Adrenal gland (tissue), 12 donors: ENCODE data around the gene FBRS. TPM values are rescaled to one million over a fixed set of nuclear protein-coding genes. Genes with fewer than 3 reads are reported as not detected.
A peak's percentile ranks its signal among the peaks of the same experiment; 100 is the strongest.

Source experiments
- DNase-seq, 7 donors: peaks; one replicate each; pipeline ENCODE4 v3.0.0-alpha.2; 2019 to 2020
- H3K27ac ChIP-seq, 5 donors: fragments of 200-600 bp; sonication (generic) in 4 of 5; 1 replicate in 3 of 5; 2 replicates in 2 of 5; pipeline versions ENCODE4 v1.5.1 to v1.8.0; 2016 to 2020; ENCODE audit warnings: mild to moderate bottlenecking in 1 of 5
- H3K27me3 ChIP-seq: fragments of 200-600 bp; 2 replicates; pipeline ENCODE4 v1.8.0; 2021
- H3K36me3 ChIP-seq, 2 donors: fragments of 200-600 bp; replicated peaks in 1 of 2; 1 replicate in 1 of 2; 2 replicates in 1 of 2; pipeline versions ENCODE4 v1.5.1 to v1.8.0; 2018 to 2022
- H3K4me1 ChIP-seq, 2 donors: fragments of 200-600 bp; replicated peaks in 1 of 2; 1 replicate in 1 of 2; 2 replicates in 1 of 2; pipeline versions ENCODE4 v1.5.1 to v1.8.0; 2018 to 2021
- H3K4me3 ChIP-seq, 4 donors: fragments of 200-600 bp; sonication (generic) in 3 of 4; one replicate each; pipeline ENCODE4 v1.5.1; 2016 to 2018
- H3K9me3 ChIP-seq, 3 donors: fragments of 200-600 bp; sonication (generic) in 1 of 3; replicated peaks in 1 of 3; 1 replicate in 2 of 3; 2 replicates in 1 of 3; pipeline versions ENCODE4 v1.5.1 to v1.8.0; 2016 to 2021
- POLR2A ChIP-seq, 2 donors: fragments of 450-650 bp; IDR thresholded peaks; one replicate each; pipeline ENCODE4 v1.6.1; 2017; ENCODE audit warnings: antibody characterized with exemption in 2 of 2, mild to moderate bottlenecking in 2 of 2, moderate library complexity in 1 of 2
- WGBS, 4 donors: extraction: QIAGEN DNeasy Blood & Tissue Kit in 2 of 4; methylation state at CpG; one replicate each; pipeline versions ENCODE4 v1.1.5 to v1.1.7; 2013 to 2017; 5-methylcytosine and 5-hydroxymethylcytosine counted together
- intact Hi-C, 2 donors: fragments of 100-400 bp; cut with DNase I; formaldehyde crosslinking; loops; one replicate each; pipeline versions ENCODE4 v1.14.1 to v1.15.0; 2022 to 2023
- polyA plus RNA-seq, 3 donors: library from polyadenylated mRNA; stranded (reverse); fragments of 200-250 nt in 2 of 3; fragments of 350-450 nt in 1 of 3; fragmentation: Illumina TruSeq in 1 of 3; extraction: RNeasy Lipid Tissue Mini Kit (QIAGEN cat#74804) in 1 of 3; gene quantifications; one replicate each; pipeline ENCODE4 v1.2.3, GENCODE V29; 2013 to 2014
- small RNA-seq, 2 donors: library from RNA; depleted of rRNA; stranded (forward); fragments of <200 nt; gene quantifications; one replicate each; pipeline ENCODE3, GENCODE V24; 2016
- total RNA-seq, 9 donors: library from RNA; depleted of rRNA in 4 of 9; stranded (reverse); fragments of >200 nt in 4 of 9; fragments of 120-200 nt in 1 of 9; fragmentation: NEBNext Ultra II Directional in 1 of 9; extraction: Animal tissue kit (Norgen Biotek cat#: 25700) in 1 of 9; gene quantifications; one replicate each; pipeline versions ENCODE4 v1.1.0 to v1.2.4, GENCODE V29; 2013 to 2023
- TF ChIP-seq, protein P1 (sequence below), 6 experiments: fragments of 450-650 bp in 4 of 6; fragments of 200-600 bp in 2 of 6; sonication (generic) in 1 of 6; IDR thresholded peaks; 1 replicate in 5 of 6; 2 replicates in 1 of 6; pipeline versions ENCODE4 v1.5.1 to v1.8.0; 2016 to 2021; ENCODE audit warnings: antibody characterized with exemption in 6 of 6, mild to moderate bottlenecking in 2 of 6, moderate library complexity in 1 of 6
- donor health status: healthy with polysubstance abuse.
- donor health status: Bipolar disorder and iron deficiency.
- donor health status: DM: yes; HTN: yes; CAD: no.
- donor health status: DM: no; HTN: no; CAD: no.
- donor health status: DM: no; HTN: no; CAD: no.
- donor health status: DM: yes; HTN: yes; CAD: no.

FBRS gene
- total and polyA plus RNA-seq, 12 donors = 18.3 to 186 (median 46.8) TPM

DNA sequence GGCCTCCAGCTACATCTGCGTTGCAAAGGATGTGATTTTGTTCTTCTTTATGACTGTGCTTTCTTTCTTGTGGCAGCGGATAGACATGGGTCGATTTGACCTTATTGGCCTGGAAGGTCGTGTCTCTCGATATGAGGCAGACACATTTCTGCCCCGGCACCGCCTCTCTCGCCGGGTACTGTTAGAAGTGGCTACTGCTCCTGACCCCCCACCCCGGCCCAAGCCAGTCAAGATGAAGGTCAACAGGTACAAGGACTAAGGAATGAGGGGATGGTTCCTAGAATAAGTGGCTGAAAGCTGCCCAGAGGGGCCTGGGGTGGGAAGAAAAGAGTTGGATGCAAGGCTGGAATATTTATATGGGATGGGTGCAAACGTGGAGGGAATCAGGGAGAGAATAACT lies 61.9 kb downstream of the FBRS start:
- TF ChIP-seq POLR2A (IDR thresholded peaks at IDR 0.05) = no peak
- TF ChIP-seq, protein P1, sequence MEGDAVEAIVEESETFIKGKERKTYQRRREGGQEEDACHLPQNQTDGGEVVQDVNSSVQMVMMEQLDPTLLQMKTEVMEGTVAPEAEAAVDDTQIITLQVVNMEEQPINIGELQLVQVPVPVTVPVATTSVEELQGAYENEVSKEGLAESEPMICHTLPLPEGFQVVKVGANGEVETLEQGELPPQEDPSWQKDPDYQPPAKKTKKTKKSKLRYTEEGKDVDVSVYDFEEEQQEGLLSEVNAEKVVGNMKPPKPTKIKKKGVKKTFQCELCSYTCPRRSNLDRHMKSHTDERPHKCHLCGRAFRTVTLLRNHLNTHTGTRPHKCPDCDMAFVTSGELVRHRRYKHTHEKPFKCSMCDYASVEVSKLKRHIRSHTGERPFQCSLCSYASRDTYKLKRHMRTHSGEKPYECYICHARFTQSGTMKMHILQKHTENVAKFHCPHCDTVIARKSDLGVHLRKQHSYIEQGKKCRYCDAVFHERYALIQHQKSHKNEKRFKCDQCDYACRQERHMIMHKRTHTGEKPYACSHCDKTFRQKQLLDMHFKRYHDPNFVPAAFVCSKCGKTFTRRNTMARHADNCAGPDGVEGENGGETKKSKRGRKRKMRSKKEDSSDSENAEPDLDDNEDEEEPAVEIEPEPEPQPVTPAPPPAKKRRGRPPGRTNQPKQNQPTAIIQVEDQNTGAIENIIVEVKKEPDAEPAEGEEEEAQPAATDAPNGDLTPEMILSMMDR (IDR thresholded peaks at IDR 0.05) = no peak
- WGBS, 4 donors = 79 to 84% (median 82%) methylated on average over 11 of the region's 11 CpGs

More for the DNA sequence above, 61.9 kb downstream of the FBRS start:
- Histone ChIP-seq H3K27me3 (no peaks in the 10 kb centered on the region), H3K36me3 (peaks cover 0 to 99% of the 10 kb centered on the region in 2 donors), H3K9me3 (no peaks in the 10 kb centered on the region), H3K4me1 (peaks cover 10 to 19% of the 10 kb centered on the region in 2 donors), H3K4me3 (no peak overlapping the region), H3K27ac (no peak overlapping the region)
- peak in 1 of 7 donors; percentile 13 for DNase-seq
- intact Hi-C loops = no loop called here

Small RNA genes within 50 kb of the gene (small RNA-seq; reads per million reads assigned to genes)
- gene AC093249.1 = 0 reads per million in 2 donors
- gene RNU6-1043P = 0 reads per million in 2 donors
- gene RNU6-416P = 0 reads per million in 2 donors
- 4.3 to 11.7 reads per million in 2 donors for gene SNORA30

Other genes with a start within 250 kb of the FBRS start
- gene DCTPP1, start 228.4 kb upstream of the FBRS start, total RNA-seq = 10 to 100 TPM; 13.9 to 33.9 (median 29.5) TPM
- 10 to 100 TPM; 11.7 to 15.2 (median 13.3) TPM for gene DCTPP1, start 228.4 kb upstream of the FBRS start, polyA plus RNA-seq
- 10 to 100 TPM; 10.7 to 60.5 (median 46.2) TPM for gene SEPHS2, start 212.6 kb upstream of the FBRS start, total RNA-seq
- 10 to 100 TPM; 18.9 to 54.5 (median 21.9) TPM for gene SEPHS2, start 212.6 kb upstream of the FBRS start, polyA plus RNA-seq
- gene ITGAL, start 185.7 kb upstream of the FBRS start, total RNA-seq = 10 to 100 TPM in 1 of 9 donors, 1 to 10 TPM in 7, under 1 TPM in 1; 0.72 to 14.7 (median 4.7) TPM
- 10 to 100 TPM in 1 of 3 donors, 1 to 10 TPM in 2; 2.1 to 10.6 (median 2.6) TPM for gene ITGAL, start 185.7 kb upstream of the FBRS start, polyA plus RNA-seq
- gene ZNF768, start 131.9 kb upstream of the FBRS start, total RNA-seq = 10 to 100 TPM; 23.2 to 53.0 (median 30.4) TPM
- 100 to 1,000 TPM in 1 of 3 donors, 10 to 100 TPM in 1, 1 to 10 TPM in 1; 8.7 to 103 (median 55.6) TPM for gene ZNF768, start 131.9 kb upstream of the FBRS start, polyA plus RNA-seq
- 10 to 100 TPM in 8 of 9 donors, 1 to 10 TPM in 1; 8.6 to 19.9 (median 15.2) TPM for gene ZNF747, start 123.6 kb upstream of the FBRS start, total RNA-seq
- 1 to 10 TPM; 7.7 to 9.3 (median 8.4) TPM for gene ZNF747, start 123.6 kb upstream of the FBRS start, polyA plus RNA-seq
- 10 to 100 TPM in 3 of 9 donors, 1 to 10 TPM in 6; 4.9 to 15.0 (median 9.6) TPM for gene ZNF764, start 100.1 kb upstream of the FBRS start, total RNA-seq
- 1 to 10 TPM; 3.6 to 9.7 (median 5.9) TPM for gene ZNF764, start 100.1 kb upstream of the FBRS start, polyA plus RNA-seq
- gene ZNF688, start 86.7 kb upstream of the FBRS start, total RNA-seq = 10 to 100 TPM; 10.3 to 33.2 (median 17.9) TPM
- gene ZNF688, start 86.7 kb upstream of the FBRS start, polyA plus RNA-seq = 10 to 100 TPM; 16.4 to 43.4 (median 33.9) TPM
- gene ZNF785, start 72.7 kb upstream of the FBRS start, total RNA-seq = 10 to 100 TPM in 8 of 9 donors, 1 to 10 TPM in 1; 9.4 to 37.0 (median 14.8) TPM
- gene ZNF785, start 72.7 kb upstream of the FBRS start, polyA plus RNA-seq = 10 to 100 TPM in 1 of 3 donors, 1 to 10 TPM in 2; 3.4 to 11.2 (median 8.9) TPM
- 10 to 100 TPM in 4 of 9 donors, 1 to 10 TPM in 5; 6.8 to 12.9 (median 9.9) TPM for gene ZNF689, start 48.0 kb upstream of the FBRS start, total RNA-seq
- 1 to 10 TPM; 2.9 to 6.4 (median 3.2) TPM for gene ZNF689, start 48.0 kb upstream of the FBRS start, polyA plus RNA-seq
- gene PRR14, start 7.5 kb upstream of the FBRS start, total RNA-seq = 10 to 100 TPM in 7 of 9 donors, 1 to 10 TPM in 2; 9.6 to 70.4 (median 37.6) TPM
- 100 to 1,000 TPM in 2 of 3 donors, 10 to 100 TPM in 1; 29.8 to 204 (median 114) TPM for gene PRR14, start 7.5 kb upstream of the FBRS start, polyA plus RNA-seq
- gene SRCAP, start 40.7 kb downstream of the FBRS start, total RNA-seq = 10 to 100 TPM in 8 of 9 donors, 1 to 10 TPM in 1; 7.8 to 82.4 (median 48.7) TPM
- 10 to 100 TPM in 2 of 3 donors, 1 to 10 TPM in 1; 3.7 to 48.1 (median 19.7) TPM for gene SRCAP, start 40.7 kb downstream of the FBRS start, polyA plus RNA-seq
- 10 to 100 TPM; 25.4 to 48.3 (median 34.3) TPM for gene PHKG2, start 90.0 kb downstream of the FBRS start, total RNA-seq
- gene PHKG2, start 90.0 kb downstream of the FBRS start, polyA plus RNA-seq = 10 to 100 TPM; 18.7 to 82.8 (median 58.5) TPM
- gene CFAP119, start 103.6 kb downstream of the FBRS start, total RNA-seq = 10 to 100 TPM in 3 of 9 donors, 1 to 10 TPM in 6; 2.3 to 22.1 (median 7.9) TPM
- gene CFAP119, start 103.6 kb downstream of the FBRS start, polyA plus RNA-seq = 10 to 100 TPM in 2 of 3 donors, 1 to 10 TPM in 1; 6.3 to 37.6 (median 24.6) TPM
- 100 to 1,000 TPM in 8 of 9 donors, 10 to 100 TPM in 1; 86.9 to 164 (median 108) TPM for gene RNF40, start 103.9 kb downstream of the FBRS start, total RNA-seq
- gene RNF40, start 103.9 kb downstream of the FBRS start, polyA plus RNA-seq = 100 to 1,000 TPM; 121 to 143 (median 137) TPM
- gene ZNF629, start 128.8 kb downstream of the FBRS start, total RNA-seq = 10 to 100 TPM; 16.6 to 27.0 (median 24.2) TPM
- gene ZNF629, start 128.8 kb downstream of the FBRS start, polyA plus RNA-seq = 10 to 100 TPM in 2 of 3 donors, 1 to 10 TPM in 1; 7.9 to 14.7 (median 13.6) TPM
- gene BCL7C, start 235.6 kb downstream of the FBRS start, total RNA-seq = 10 to 100 TPM; 18.0 to 45.3 (median 30.9) TPM
- 10 to 100 TPM in 2 of 3 donors, 1 to 10 TPM in 1; 7.7 to 88.3 (median 50.1) TPM for gene BCL7C, start 235.6 kb downstream of the FBRS start, polyA plus RNA-seq
- 10 to 100 TPM in 4 of 9 donors, 1 to 10 TPM in 5; 2.1 to 13.9 (median 8.2) TPM for gene CTF1, start 238.2 kb downstream of the FBRS start, total RNA-seq
- 1 to 10 TPM; 4.0 to 7.0 (median 4.7) TPM for gene CTF1, start 238.2 kb downstream of the FBRS start, polyA plus RNA-seq